G401.6 (cell line): ENCODE measurements around the gene CARS1.
"Not testable (repeated sequence)": the region's sequence is repeated elsewhere in the genome, so short reads cannot be mapped to it uniquely, and the experiment has no call there.

ENCODE experiments used
- FAIRE-seq: peaks from 2 replicates; lab custom pipeline; 2012; peaks lifted over from hg19 to GRCh38; lab: Jason Lieb, UNC

Gene CARS1

GRCh38 chr11:3089236-3090061 is 32.2 kb upstream of the CARS1 start:
- FAIRE-seq = no peak

- no peak for FAIRE-seq
These were observed 31.6 kb upstream of the CARS1 start for GRCh38 chr11:3088806-3089205.

DNA sequence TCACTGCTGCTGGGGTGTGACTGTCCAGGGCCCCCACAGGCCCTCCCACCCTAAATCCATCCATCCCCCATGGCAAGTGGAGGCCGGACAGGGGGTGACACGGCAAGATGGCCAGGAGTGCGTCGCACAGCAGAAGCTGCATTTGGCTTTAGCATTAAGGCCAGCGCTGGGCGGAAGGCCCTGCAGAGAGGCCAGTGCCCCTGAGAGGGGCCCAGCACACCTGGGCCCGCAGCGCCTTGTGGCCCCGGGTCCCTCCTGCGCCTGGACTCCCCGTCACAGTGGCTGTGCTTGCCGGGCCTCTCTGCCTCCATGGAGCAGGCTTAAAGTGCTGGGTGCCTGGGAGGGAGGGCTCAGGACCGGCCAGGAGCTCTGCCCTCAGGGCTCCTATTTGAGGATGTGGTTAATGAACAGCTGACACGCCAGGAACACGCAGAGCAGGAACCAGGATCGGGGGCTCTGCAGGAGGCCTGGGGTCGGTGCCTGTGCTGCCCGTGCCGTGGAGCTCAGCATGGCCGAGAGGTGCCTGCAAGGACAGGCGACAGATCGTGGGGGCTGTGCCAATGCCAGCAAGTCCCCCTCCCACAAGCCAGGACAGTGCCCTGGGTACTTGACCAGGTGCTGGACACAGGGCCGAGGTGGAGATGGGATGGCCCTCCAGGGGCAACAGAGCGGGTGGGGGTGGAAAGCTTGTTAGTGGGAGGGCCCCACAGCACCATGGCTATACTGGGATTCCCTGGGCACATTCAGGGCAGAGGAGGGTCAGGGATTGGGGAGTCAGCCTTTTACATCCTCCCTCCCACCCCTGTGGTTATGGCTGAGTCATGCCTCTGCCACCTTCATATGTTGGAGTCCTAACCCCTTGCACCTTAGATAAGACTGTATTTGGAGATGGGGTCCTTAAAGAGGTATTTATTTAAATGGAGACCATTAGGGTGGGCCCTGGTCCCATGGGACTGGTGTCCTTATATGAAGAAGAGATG is 30.9 kb upstream of the CARS1 start:
- FAIRE-seq = no peak

DNA sequence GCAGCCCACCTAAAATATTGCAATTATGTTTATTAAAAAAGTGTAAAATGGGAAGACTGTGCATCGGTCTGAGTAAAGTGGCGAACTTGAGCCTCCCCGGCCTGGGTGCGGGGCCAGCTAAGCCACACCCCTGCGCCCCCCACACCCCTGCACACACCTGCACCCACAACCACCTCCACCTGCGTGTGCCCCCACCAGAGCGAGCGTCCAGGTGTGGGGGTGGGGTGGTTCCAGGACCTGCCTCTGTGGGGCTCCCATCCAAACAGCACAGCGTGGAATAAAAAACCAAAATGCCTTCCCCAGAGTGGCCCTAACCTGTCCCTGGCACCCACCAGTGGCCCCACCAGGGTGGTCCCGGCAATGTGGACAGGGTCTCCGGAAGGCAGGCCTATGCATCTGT is 30.1 kb upstream of the CARS1 start:
- FAIRE-seq = no peak

GRCh38 chr11:3086671-3087150 is 29.5 kb upstream of the CARS1 start:
- FAIRE-seq = no peak

DNA sequence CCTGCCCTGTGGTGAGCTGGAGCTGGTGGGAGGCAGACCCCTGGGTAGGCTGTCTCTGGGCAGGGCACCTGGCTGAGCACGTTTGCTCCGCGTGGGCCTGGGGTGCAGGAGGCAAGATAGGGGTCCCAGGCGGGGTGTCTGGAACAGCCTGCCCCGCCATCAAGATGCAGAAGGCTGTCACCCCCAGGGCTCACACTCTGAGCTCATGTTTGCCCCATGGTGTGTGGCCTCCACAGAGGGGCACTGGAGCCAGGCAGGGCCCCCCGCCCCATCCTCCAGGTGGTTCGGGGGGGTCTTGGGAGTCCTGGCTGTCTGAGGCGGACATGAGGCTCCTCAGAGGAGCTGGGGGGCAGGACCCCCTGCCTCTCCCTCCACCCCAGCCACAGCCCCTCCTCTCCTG is 28.9 kb upstream of the CARS1 start:
- FAIRE-seq = no peak

DNA sequence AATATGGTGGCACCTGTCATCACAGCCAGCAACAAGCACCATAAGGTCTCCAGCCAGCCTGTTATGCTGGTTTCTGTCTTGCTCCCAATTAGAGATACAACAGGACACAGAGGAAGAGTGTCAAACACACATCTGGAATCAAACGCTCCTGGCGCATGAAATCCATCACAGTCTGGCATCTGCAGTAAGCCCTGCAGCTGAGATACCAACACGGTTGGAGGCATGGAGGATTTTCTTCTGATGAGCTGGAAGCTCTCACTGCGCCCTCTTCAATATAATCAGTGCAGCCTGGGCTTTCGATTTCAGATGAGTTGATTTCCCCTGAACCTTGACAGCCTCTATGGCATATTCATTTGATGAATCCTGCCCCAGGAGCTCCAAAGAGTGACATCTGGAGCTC is 27.8 kb upstream of the CARS1 start:
- FAIRE-seq = no peak

- no peak for FAIRE-seq
These were observed 26.1 kb upstream of the CARS1 start for GRCh38 chr11:3083321-3083720.

- no peak for FAIRE-seq
These were observed 24.1 kb upstream of the CARS1 start for GRCh38 chr11:3081386-3081751.

GRCh38 chr11:3080733-3081385 is 23.6 kb upstream of the CARS1 start:
- no peak for FAIRE-seq

GRCh38 chr11:3080104-3080503 is 22.9 kb upstream of the CARS1 start:
- FAIRE-seq = no peak

DNA sequence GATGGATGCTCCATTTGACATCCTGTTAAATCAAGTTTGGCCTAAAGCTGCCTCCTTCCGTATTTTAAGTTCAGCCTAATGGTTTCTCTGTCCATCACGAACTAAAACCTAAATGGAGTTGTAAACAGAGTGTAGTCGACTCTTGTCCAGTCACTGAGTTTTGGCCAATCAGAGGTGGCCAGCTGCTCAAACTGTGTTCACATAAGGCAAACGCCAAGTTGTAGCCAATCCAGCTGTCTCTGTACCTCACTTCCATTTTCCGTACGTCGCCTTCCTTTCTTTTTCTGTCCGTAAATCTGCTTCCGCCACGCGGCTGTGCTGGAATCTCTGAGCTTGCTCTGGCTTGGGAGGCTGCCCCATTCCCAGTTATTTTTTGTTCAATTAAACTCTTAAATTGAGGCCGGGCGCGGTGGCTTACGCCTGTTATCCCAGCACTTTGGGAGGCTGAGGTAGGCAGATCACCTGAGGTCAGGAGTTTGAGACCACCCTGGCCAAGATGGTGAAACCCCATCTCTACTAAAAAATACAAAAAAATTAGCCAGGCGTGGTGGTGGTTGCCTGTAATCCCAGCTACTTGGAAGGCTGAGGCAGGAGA is 20.7 kb upstream of the CARS1 start:
- no peak for FAIRE-seq

GRCh38 chr11:3077189-3077836 is 20.1 kb upstream of the CARS1 start:
- no peak for FAIRE-seq

DNA sequence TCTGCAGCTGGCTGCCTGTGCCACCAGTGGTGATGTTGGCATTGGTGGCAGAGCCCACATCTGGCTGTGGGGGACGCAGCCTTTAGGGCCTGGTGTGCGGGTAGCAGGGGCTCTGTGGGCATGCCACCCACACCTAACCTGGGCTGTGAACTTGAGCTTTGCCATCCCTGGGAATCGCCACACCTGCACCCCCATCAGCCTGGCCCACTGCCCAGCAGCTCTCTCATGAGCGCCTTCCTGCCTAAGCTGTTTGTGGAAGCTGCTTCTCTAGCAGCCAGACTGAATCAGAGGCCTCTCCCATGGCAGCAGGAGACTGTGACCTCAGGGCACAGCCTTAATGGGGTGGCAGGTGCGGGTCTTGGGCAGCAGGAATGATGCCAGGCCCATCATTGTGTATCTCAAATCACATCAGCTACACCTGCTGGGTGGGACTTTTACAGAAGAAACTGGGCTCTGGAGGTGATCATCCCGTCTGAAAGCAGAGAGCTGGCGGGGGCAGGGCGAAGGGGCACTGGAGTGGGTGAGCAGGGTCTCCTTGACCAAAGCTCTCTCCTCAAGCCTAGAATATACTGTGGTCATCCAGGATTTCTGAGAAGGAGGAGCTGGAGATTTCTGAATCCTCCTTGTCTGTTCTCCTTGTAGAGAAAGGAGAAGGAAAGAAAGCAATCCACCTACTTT is 17.8 kb upstream of the CARS1 start:
- no peak for FAIRE-seq

- no peak for FAIRE-seq
These were observed 15.8 kb upstream of the CARS1 start for GRCh38 chr11:3073029-3073435.

- FAIRE-seq = no peak
These were observed 12.2 kb upstream of the CARS1 start for GRCh38 chr11:3069425-3069824.

GRCh38 chr11:3066308-3066707 is 9.1 kb upstream of the CARS1 start:
- not testable (repeated sequence) for FAIRE-seq

- not testable (repeated sequence) for FAIRE-seq
These were observed 7.5 kb upstream of the CARS1 start for GRCh38 chr11:3064709-3065108.

GRCh38 chr11:3063876-3064275 is 6.7 kb upstream of the CARS1 start:
- FAIRE-seq = not testable (repeated sequence)

- FAIRE-seq = not testable (repeated sequence)
These were observed 6.2 kb upstream of the CARS1 start for GRCh38 chr11:3063432-3063831.

GRCh38 chr11:3060436-3061025 is 3.3 kb upstream of the CARS1 start:
- FAIRE-seq = no peak
